ENCODE results near the gene RNASE7. TPM values are rescaled to one million over a fixed set of nuclear protein-coding genes. Genes with fewer than 3 reads are reported as not detected.

The RNASE7 gene
- polyA plus RNA-seq, 1 of the 3 experiments (the other 2 are of a cell fraction) = not detected

- H3K4me2 ChIP-seq = no peak overlapping the region
- H3K9ac ChIP-seq = no peak overlapping the region
- peaks cover 0 to 10% of the 10 kb centered on the region in 2 experiments; a peak in 1 of 4 replicates for H3K4me1 ChIP-seq (ENCODE audit: control insufficient read depth in 1 of 2, insufficient read depth in 2 of 2, low read depth in 1 of 2, low read length in 1 of 2)
- H3K27me3 ChIP-seq (ENCODE audit: insufficient read depth) = no peaks in the 10 kb centered on the region
- DNase-seq = no peak
- no peaks in the 10 kb centered on the region for H3K9me3 ChIP-seq
- no peaks in the 10 kb centered on the region for H3K36me3 ChIP-seq (replicated peaks in 1 of 2; ENCODE audit: control insufficient read depth in 1 of 2, insufficient read depth in 2 of 2, low read length in 1 of 2)
- no peak for TF ChIP-seq FOSL2 (IDR thresholded peaks at IDR 0.05; ENCODE audit: borderline replicate concordance, low read depth)
- TF ChIP-seq SIN3A (IDR thresholded peaks at IDR 0.05; ENCODE audit: borderline replicate concordance, low read depth, low read length) = no peak
- TF ChIP-seq TEAD4 (IDR thresholded peaks at IDR 0.05; ENCODE audit: borderline replicate concordance, insufficient read depth) = no peak
- no peak for TF ChIP-seq TAF1 (IDR thresholded peaks at IDR 0.05; ENCODE audit: borderline replicate concordance, low read depth, low read length)
- TF ChIP-seq MAX (IDR thresholded peaks at IDR 0.05; ENCODE audit: low read depth) = no peak
- no peaks in the 10 kb centered on the region for H4K20me1 ChIP-seq (ENCODE audit: insufficient read depth)
- 87% methylated on average over 4 of the region's 5 CpGs for WGBS (ENCODE audit: low lambda C conversion rate)
- ChIA-PET POLR2A (no interaction called here), CTCF (interaction anchor here (1.5 to 18.2 kb wide), 4 partner anchors 20 to 80 kb away, joined by 7 to 555 read pairs (median 128); partner anchors contain the start of genes ARHGEF40, RNASE7, TMEM253 and ZNF219)
- H3K4me3 ChIP-seq (ENCODE audit: low read depth in 2 of 2, low read length in 1 of 2) = no peak overlapping the region
- no peaks in the 10 kb centered on the region for H3F3A ChIP-seq (replicated peaks; ENCODE audit: insufficient read depth)
- no peak overlapping the region for H3K27ac ChIP-seq (ENCODE audit: low read depth in 2 of 2, low read length in 1 of 2)
- no peaks in the 10 kb centered on the region for H3K9me2 ChIP-seq
- no peak overlapping the region for H2AFZ ChIP-seq (ENCODE audit: low read depth)
- H3K79me2 ChIP-seq (ENCODE audit: insufficient read depth) = no peaks in the 10 kb centered on the region
Observed at GRCh38 chr14:21020977-21021545, 21.1 kb upstream of the RNASE7 start.

- H3K4me1 ChIP-seq (ENCODE audit: control insufficient read depth in 1 of 2, insufficient read depth in 2 of 2, low read depth in 1 of 2, low read length in 1 of 2) = peaks cover 0 to 10% of the 10 kb centered on the region in 2 experiments; a peak in 1 of 4 replicates
- H3K9me3 ChIP-seq = no peaks in the 10 kb centered on the region
- H3K79me2 ChIP-seq (ENCODE audit: insufficient read depth) = no peaks in the 10 kb centered on the region
- no peak for DNase-seq
- ChIA-PET CTCF (interaction anchor here (1.3 to 18.2 kb wide), 5 partner anchors 8 to 79 kb away, joined by 6 to 555 read pairs (median 36); partner anchors contain the start of genes RNASE7, TMEM253 and ZNF219), POLR2A (no interaction called here)
- no peak overlapping the region for H2AFZ ChIP-seq (ENCODE audit: low read depth)
- H3F3A ChIP-seq (replicated peaks; ENCODE audit: insufficient read depth) = no peaks in the 10 kb centered on the region
- H4K20me1 ChIP-seq (ENCODE audit: insufficient read depth) = no peaks in the 10 kb centered on the region
- H3K27ac ChIP-seq (ENCODE audit: low read depth in 2 of 2, low read length in 1 of 2) = no peak overlapping the region
- no peaks in the 10 kb centered on the region for H3K36me3 ChIP-seq (replicated peaks in 1 of 2; ENCODE audit: control insufficient read depth in 1 of 2, insufficient read depth in 2 of 2, low read length in 1 of 2)
- WGBS (ENCODE audit: low lambda C conversion rate) = 90% methylated on average over 5 of the region's 5 CpGs
- no peak overlapping the region for H3K4me3 ChIP-seq (ENCODE audit: low read depth in 2 of 2, low read length in 1 of 2)
- H3K4me2 ChIP-seq = no peak overlapping the region
- no peaks in the 10 kb centered on the region for H3K9me2 ChIP-seq
- no peak overlapping the region for H3K9ac ChIP-seq
- H3K27me3 ChIP-seq (ENCODE audit: insufficient read depth) = no peaks in the 10 kb centered on the region
- TF ChIP-seq TCF12 (IDR thresholded peaks at IDR 0.05) (no peak), TEAD4 (IDR thresholded peaks at IDR 0.05; ENCODE audit: borderline replicate concordance, insufficient read depth) (no peak), SMC3 (IDR thresholded peaks at IDR 0.05; ENCODE audit: low read depth, low read length) (no peak), TAF1 (IDR thresholded peaks at IDR 0.05; ENCODE audit: borderline replicate concordance, low read depth, low read length) (no peak), EP300 (IDR thresholded peaks at IDR 0.05; ENCODE audit: borderline replicate concordance in 1 of 2, low read depth in 1 of 2, low read length in 1 of 2) (no peak), FOXM1 (IDR thresholded peaks at IDR 0.05; ENCODE audit: low read depth) (no peak), NRF1 (IDR thresholded peaks at IDR 0.05; ENCODE audit: low read depth, low read length) (no peak), GABPA (IDR thresholded peaks at IDR 0.05; ENCODE audit: low read depth) (no peak), NFIC (IDR thresholded peaks at IDR 0.05; ENCODE audit: borderline replicate concordance) (no peak), ZBTB33 (IDR thresholded peaks at IDR 0.05; ENCODE audit: borderline replicate concordance, low read depth) (no peak), JUND (IDR thresholded peaks at IDR 0.05) (no peak), EZH2phosphoT487 (IDR thresholded peaks at IDR 0.05; ENCODE audit: borderline replicate concordance, low read depth) (no peak), USF1 (IDR thresholded peaks at IDR 0.05; ENCODE audit: borderline replicate concordance, low read depth) (no peak), CTCF (IDR thresholded peaks at IDR 0.05) (no peak), SIN3A (IDR thresholded peaks at IDR 0.05; ENCODE audit: borderline replicate concordance, low read depth, low read length) (no peak), POLR2AphosphoS5 (IDR thresholded peaks at IDR 0.05; ENCODE audit: low read depth, low read length) (no peak), PBX3 (IDR thresholded peaks at IDR 0.05) (no peak), MXI1 (IDR thresholded peaks at IDR 0.05; ENCODE audit: low read depth, low read length) (no peak)
Observed at GRCh38 chr14:21022686-21023085, 19.5 kb upstream of the RNASE7 start.
